GM10266 (cell line): ENCODE results near the gene CCHCR1.
A peak's percentile ranks its signal among the peaks of the same experiment; 100 is the strongest.
"Not testable (repeated sequence)": the region's sequence is repeated elsewhere in the genome, so short reads cannot be mapped to it uniquely, and the experiment has no call there.

ENCODE experiments used
- DNase-seq: peaks from one replicate; pipeline ENCODE4 v3.0.0; 2012; ENCODE audit errors: extremely low spot score
- CTCF ChIP-seq: IDR thresholded peaks from 2 replicates; pipeline ENCODE4 v1.5.1; 2012; ENCODE audit warnings: mild to moderate bottlenecking, low read depth; ENCODE audit not compliant: control insufficient read depth, insufficient read depth; ENCODE audit errors: missing control alignments

Gene CCHCR1

GRCh38 chr6:31157513-31158139, at the start of gene CCHCR1:
CCHCR1 (minus strand) TSS chr6:31157802; CDS start chr6:31157600, 202 bp downstream.
- no peak for TF ChIP-seq CTCF
- DNase-seq, result no peak

GRCh38 chr6:31205638-31206037, 48.0 kb upstream of the CCHCR1 start:
- no peak for DNase-seq
- TF ChIP-seq CTCF, result no peak

GRCh38 chr6:31204751-31205145, 47.1 kb upstream of the CCHCR1 start:
- DNase-seq, result no peak

GRCh38 chr6:31203345-31203979, 45.9 kb upstream of the CCHCR1 start:
- DNase-seq, result no peak
- TF ChIP-seq CTCF, result no peak

More at GRCh38 chr6:31204751-31205145, 47.1 kb upstream of the CCHCR1 start:
- no peak for TF ChIP-seq CTCF

- no peak for TF ChIP-seq CTCF
- DNase-seq, result no peak
Observed at GRCh38 chr6:31202259-31203166, 44.9 kb upstream of the CCHCR1 start.

- DNase-seq, result not testable (repeated sequence)
Observed at GRCh38 chr6:31199105-31199452, 41.5 kb upstream of the CCHCR1 start.

- DNase-seq, result peak; percentile 66
- no peak for TF ChIP-seq CTCF
Observed at GRCh38 chr6:31197559-31198305, 40.1 kb upstream of the CCHCR1 start.

- DNase-seq, result not testable (repeated sequence)
Observed at GRCh38 chr6:31196251-31197022, 38.8 kb upstream of the CCHCR1 start.

- DNase-seq, result not testable (repeated sequence)
Observed at GRCh38 chr6:31195308-31195979, 37.8 kb upstream of the CCHCR1 start.
